NCI-H2196 (cell line): ENCODE results near the gene CPNE5.
"Not testable (repeated sequence)": the region's sequence is repeated elsewhere in the genome, so short reads cannot be mapped to it uniquely, and the experiment has no call there.

Experiments used
- DNase-seq: peaks from one replicate; lab custom pipeline; 2025; ENCODE audit not compliant: unreplicated experiment; lab: John Stamatoyannopoulos, UW

CPNE5 gene

DNA sequence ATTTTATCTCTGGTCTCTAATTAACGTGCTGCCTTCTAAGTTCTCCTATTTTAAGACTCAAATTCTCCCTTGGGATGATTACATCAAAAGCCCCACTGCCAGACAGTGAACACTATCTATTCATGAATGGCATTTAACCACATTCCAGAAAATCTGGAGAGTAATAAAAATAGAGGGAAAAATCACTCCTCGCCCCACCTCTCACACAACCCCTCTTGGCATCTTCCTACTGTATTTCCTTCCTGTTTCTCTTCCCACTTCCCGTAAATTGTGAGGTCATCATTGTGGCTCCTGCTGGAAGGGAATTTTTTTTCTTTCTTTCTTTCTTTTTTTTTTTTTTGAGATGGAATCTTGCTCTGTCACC is 110.1 kb downstream of the CPNE5 start:
- DNase-seq = no peak

DNA sequence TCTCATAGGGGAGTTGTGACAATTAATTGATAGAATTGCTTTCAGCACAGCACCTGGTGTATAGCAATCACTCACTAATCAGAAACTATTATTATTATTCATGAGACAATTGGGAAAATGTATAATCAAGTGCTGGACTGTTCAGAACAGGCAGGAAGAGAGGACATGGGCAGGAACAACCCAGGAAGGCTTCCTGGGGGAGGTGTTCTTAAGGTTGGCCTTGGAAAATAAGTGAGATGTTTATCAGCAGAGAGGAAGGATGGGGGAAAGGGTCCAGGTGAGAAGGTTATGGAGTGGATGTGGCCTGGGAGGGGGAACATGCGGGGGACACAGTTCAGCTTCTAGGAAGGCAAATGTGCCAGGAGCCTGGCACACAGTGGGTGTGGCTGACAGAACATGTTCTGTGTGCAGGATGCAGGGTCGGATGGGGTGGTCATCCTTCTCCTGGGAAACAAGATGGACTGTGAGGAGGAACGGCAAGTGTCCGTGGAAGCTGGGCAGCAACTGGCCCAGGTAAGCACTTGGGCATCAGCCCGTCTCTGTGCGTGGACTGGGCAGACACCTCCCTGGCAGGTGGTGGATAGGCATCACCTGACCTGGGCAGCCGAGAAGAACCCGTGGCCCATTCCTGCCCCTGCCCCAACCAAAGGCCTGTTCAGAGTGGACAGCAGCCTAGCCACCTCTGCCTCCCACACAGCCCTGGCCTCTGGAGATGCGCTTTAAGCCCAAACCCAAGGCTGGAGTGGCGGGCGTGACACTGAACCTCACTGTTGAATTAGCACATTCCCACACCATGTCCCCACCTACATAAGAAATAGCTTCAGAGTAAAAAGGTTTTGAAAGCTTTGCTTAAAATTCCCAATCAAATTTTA is 110.7 kb downstream of the CPNE5 start:
- no peak for DNase-seq

DNA sequence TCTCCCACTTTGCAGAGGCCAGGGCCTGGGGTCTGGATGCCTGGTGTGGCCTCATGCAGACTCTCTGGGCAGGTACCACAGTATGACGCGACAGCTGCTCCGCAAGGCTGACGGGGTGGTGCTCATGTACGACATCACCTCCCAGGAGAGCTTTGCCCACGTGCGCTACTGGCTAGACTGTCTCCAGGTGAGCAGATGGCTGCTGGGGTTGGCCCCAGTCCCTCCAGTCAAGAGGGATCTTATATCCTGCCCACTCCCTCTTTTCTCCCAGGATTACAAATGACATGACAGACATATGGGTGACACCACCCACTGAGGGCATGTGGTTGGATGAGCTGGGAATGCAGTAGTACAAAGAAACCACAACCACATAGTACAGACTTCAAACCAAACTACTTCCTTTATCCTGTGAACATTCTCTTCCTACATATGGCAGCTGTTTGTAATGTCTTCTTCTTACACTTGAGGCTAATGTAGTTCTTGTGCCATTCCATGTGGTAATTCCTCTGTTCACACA is 111.7 kb downstream of the CPNE5 start:
- peak; percentile 66 for DNase-seq

DNA sequence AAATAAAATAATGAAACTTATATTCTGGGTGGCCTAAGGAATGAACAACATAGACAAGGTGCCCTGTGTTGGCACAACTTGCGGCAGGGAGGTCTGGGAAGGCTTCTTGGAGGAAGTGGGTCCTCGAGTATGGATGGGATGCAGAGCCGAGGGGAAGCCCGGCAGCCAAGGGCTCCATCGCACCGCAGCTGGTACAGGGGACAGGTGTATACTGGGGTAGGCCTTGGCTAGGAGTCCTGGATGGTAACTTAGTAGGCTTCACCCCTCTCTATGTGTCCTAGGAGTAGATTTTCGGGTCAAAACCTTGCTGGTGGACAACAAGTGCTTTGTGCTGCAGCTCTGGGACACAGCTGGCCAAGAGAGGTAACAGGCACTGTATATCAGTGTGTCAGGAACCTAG is 113.7 kb downstream of the CPNE5 start:
- no peak for DNase-seq

- DNase-seq = peak; percentile 84
Measured at GRCh38 chr6:36724514-36725390, 114.5 kb downstream of the CPNE5 start.

DNA sequence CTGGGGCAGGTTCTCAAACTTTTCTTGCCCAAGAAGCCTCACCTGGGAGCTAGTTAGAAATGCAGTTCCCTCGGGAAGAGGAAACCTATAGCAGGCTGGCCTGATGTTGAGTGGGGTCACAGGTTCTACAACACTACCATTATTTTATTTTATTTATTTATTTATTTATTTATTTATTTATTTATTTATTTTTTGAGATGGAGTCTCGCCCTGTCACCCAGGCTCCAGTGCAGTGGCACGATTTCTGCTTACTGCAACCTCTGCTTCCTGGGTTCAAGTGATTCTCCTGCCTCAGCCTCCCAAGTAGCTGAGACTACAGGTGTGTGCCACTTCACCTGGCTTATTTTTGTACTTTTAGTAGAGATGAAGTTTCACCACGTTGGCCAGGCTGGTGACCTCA is 115.3 kb downstream of the CPNE5 start:
- DNase-seq = not testable (repeated sequence)

GRCh38 chr6:36722879-36723278 is 116.4 kb downstream of the CPNE5 start:
- DNase-seq = no peak

DNA sequence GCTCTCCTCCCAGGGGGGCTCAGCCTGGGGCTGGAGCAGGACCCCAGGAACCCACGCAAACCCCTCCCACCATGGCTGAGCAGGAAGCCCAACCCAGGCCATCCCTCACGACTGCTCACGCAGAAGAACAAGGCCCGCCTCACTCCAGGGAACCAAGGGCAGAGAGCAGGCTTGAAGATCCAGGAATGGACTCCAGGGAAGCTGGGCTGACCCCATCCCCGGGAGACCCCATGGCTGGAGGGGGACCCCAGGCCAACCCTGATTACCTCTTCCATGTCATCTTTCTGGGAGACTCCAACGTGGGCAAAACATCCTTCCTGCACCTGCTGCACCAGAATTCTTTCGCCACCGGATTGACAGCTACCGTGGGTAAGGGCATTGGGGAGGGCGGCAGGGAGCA is 116.9 kb downstream of the CPNE5 start:
- DNase-seq = no peak

DNA sequence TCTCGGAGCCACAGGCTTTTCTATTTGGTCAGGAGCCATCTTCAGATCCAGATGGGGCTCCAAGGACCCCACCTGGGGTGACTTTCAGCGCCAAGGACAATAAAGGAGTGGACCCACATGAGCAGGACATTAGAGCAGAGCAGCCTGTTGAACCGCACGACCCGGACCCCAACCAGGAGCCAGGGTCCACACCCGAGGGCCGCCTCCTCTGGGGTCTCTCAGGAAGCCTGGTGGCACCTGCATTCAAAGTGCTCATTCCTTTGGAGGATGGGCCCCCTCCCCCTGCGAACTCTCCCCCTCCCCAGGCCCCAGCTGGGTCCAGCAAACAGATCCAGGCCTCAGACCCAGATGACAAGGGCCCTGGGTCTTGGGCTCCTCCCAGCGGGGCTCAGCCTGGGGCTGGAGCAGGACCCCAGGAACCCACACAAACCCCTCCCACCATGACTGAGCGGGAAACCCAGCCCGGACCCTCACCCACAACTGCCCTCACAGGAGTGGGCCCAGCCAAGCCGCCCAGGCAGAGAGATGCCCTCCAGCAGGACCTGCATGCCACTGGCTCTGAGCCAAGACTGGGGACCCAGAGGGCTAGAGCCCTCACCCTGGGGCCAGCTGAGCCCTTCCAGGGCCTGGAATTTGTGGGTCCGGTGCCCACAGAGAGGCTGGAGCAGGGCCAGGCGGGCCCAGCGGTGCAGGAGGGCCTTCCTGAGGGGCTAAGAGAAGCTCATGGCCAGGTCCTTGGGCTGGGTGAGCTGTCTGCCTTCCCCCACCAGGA is 117.7 kb downstream of the CPNE5 start:
- DNase-seq = no peak

- no peak for DNase-seq
Measured at GRCh38 chr6:36720251-36721141, 118.7 kb downstream of the CPNE5 start.

DNA sequence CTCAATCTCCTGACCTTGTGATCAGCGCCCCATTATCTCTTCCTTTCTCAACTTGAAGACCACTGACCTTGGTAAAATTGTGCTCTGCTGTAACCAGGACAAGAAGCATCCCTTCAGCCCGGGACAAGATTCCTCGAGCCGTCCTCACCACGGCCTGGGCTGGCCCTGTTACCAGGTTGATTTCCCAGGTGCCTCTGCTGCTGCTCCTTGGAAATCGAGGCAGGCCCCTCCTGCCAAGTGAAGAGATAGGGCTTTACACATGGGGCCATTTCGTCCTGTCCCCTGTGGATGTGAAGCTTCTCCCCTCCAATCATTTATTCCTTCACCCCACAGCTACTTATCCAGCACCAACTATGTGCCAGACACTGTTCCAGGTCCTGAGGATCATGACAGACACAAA is 120.1 kb downstream of the CPNE5 start:
- no peak for DNase-seq

DNA sequence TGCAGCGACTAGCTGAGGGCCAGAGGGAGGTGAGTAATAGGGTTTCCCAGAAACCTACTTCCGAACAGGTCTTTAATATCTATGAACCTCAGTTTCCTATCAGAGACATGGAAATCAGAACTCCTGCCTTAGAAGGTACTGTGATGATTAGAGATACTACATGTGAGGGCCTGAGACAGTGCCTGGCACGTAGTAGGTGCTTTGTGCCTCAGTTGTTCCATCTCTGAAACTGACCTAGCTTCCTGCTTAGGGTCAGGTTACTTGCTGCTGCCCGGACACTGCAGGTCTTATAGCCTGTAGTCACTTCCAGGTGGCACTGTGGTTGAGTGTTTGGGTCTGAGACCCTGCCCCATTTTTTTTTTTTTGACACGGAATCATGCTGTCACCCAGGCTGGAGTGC is 120.7 kb downstream of the CPNE5 start:
- DNase-seq = no peak

DNA sequence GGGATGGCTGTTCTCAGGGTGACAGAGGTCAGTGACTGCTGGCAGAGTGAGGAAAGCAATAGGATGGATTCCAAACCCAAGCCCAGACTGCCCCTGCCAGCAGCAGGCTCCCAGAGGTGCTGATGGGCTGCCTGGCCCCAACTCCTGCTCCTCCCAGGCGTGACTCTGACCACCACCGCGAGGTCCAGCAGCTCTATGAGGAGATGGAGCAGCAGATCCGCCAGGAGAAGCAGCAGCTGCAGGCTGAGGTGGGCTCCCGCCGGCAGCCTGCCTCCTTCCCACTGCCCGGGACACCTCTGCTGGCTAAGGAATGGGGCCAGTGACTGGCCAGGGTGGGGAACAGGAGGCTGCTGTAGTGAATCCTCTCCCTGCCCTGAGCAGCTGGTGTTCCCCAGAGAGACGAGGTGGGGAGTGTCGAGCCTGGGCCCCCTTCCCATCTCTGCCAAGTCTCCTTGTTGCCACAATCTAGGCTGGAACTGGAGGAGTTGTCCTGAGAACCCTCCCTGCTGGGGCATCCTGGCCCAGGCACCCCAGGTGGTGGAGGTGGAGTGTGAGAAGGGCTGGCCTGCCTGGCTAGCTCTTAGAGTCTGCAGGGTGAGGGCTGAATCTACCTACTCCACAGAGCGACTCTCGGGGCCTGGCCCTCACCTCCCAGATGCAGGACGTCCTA is 121.2 kb downstream of the CPNE5 start:
- DNase-seq = no peak

DNA sequence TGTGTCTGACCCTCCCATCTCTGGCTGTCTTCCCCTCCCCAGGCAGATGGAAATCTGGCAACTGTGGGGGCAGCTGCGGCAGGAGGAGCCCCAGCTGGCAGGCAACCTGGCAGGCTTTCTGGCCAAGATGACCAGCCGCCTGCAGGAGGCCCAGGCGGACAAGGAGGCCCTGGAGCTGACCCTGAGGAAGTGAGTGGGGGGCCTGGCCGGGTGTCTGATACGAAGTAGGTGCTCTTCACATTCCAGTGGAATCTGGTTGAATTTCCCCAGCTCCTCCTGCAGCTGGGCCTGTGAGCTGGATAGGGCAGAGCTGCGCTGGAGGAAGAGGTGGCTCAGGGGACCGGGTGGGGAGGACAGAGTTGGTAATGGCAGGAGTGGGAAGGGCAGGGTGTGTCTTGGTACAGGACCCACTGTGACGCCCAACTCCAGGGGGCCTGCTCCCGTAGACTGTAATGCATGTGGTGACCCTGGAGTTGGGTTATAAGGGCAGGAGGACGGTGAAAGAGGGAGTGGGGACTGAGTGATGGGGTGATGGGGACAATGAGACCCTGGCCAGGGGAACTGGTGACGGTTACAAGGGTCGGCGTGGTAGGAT is 121.9 kb downstream of the CPNE5 start:
- no peak for DNase-seq

DNA sequence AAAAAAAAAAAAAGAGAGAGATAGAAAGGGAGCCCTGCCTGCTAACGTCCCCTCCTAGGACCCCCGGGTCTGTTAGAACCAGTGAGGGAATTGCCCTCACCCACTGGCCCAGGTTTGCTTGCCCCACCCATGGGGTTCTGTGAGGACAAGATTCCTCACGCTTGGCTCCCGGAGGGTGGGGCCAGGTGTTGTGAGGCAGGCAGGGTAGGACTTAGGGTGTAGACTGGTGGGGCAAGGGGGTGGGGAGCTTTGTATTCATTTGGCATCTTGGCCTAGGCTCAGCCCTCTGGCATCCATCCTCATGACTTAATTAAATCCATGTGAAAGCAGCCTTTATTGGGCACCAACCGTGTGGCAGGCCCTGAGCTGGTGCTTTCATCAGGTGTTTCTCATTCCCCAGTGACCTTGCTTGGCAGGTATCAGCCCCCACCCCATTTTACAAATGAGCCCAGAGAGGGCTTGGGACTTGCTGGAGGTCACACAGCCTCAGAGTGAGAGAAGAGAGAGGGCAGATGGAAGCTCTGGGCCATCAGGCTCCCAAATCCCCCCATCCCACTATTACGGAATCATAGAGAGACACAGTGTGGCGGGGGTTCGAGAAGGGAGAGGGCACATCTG is 122.7 kb downstream of the CPNE5 start:
- DNase-seq = no peak

- no peak for DNase-seq
Measured at GRCh38 chr6:36715469-36715868, 123.8 kb downstream of the CPNE5 start.

- no peak for DNase-seq
Measured at GRCh38 chr6:36714511-36714910, 124.7 kb downstream of the CPNE5 start.

- no peak for DNase-seq
Measured at GRCh38 chr6:36713846-36714245, 125.4 kb downstream of the CPNE5 start.

DNA sequence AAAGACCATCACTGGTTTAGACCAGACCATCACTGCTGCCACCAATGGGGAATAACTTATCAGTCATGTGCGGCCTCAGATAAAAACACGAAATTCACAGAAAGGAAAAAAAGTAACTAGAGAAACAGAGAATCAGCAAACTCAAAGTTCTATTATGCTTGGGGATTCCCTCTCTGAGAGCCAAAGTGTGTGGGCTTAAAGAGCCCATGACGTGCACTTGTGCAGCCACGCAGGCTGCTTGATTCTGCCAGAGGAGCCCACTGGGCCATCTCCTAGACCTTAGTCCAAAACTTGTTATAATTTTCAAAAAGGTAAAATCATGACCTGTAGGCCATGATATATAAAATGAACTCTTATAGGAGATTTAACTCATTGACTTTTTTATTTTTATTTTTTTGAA is 126.4 kb downstream of the CPNE5 start:
- no peak for DNase-seq
